ENCODE results near the gene CENPL. TPM values are rescaled to one million over a fixed set of nuclear protein-coding genes. Genes with fewer than 3 reads are reported as not detected.

CENPL gene, protein sequence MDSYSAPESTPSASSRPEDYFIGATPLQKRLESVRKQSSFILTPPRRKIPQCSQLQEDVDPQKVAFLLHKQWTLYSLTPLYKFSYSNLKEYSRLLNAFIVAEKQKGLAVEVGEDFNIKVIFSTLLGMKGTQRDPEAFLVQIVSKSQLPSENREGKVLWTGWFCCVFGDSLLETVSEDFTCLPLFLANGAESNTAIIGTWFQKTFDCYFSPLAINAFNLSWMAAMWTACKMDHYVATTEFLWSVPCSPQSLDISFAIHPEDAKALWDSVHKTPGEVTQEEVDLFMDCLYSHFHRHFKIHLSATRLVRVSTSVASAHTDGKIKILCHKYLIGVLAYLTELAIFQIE
- total RNA-seq, result 5.6 and 6.5 TPM in 2 replicates

DNA sequence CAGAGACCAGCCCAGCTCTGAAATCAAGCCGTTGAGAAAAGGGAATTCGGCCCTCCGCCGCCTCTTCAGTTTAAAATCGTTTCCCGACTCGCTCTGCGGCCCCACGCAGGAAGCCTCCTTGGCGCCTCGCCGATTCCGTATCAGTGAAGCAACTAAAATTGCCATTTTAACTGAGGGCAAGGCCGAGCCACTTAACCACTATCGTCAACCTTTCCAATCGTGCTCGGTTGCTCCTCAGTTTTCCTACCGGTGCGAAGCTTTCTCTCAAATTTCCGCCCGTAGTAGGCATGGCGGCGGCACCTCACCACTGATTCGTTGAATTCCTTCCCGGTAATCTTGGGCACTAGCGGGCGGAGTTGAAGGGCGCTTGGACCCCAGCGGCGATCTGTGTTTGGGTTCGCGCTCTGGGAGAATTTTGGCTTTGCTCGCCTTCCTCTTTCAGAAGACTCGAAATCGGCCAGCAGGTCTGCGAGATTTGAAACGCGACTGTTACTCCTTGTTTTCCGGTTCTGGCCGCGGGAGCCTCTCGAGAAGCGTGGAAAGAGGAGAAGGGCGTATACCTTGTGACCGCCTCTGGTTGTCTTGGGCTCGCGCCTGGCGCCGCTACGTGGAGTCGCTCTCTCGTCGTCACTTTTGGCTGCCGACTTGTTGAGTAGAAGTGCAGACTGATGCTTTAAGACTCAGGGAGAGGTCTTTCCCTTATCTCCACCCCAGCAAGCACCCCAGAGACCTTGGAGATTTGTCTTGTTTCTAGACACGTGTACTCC is at the start of gene CENPL, which contains the start of gene DARS2:
Gene CENPL, minus strand, starts transcription at position 569 of the 767 bp plus-strand sequence. CDS start 13,584 bp downstream, outside the sequence.
Gene DARS2, plus strand, starts transcription at position 359 of the 767 bp plus-strand sequence. CDS start 557 bp downstream, outside the sequence.

DNA sequence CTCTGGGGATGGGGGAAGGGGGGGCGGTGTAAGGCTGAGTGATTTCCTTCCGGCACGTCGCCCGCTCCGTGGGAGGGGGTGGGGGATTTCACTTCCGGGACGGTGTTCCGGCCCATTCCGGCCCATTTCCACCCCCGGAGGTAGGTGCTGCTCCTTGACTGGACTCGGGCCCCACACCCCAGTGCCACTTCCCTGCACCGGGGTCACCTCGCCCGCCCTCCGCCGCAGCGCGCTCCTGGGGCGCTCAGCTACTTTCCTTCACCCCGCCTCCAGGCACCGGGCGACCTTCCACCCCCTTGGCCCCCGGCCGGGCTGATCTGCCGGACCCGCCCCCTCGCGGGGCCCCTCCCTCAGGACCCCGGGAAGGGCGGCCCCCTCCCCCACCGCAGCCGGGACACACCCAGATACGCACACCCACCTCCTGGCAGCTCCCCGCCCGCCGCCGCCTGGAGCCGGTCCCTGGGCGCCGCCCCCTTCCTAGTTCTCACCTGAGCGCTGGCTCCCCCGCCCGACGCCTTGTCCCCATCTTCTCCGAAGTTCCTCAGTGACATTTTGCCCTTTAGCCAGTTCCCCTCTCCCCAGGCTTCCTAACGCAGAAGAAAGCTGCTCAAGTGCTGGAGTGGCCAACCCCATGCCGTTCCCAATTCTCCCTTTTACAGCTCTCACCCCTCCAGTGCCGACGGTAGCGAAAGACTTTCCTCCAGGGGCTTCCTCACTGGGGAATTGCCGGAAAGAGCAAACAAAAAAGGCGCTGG is 43.8 kb upstream of the CENPL start, which contains the start of gene ZBTB37:
Gene ZBTB37, plus strand, starts transcription at position 115 of the 755 bp plus-strand sequence. CDS start 1,846 bp downstream, outside the sequence.

DNA sequence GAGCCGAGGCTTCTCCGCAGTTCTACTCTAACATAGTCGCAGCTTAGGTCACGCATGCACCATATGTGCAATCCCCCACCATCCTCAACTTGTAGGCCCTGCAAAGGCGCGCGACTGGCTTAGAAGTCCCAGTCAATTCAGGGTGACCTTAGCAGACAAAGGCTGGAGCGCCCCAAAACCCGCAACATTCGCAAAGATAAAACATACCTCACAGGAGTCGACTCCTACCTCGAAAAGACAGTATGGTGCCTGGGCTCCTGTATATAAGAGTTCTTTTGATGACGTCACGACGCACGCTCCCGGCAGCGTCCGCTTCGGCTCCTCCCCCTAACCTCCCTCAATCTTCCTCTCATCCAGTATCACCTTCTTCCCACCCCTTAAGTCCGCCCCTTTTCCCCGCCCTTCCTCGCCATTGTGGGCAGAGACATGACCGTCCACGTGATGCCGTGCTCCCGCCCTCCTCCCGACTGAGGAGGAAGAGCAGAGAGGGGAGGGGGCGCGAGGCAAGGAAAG is 43.1 kb upstream of the CENPL start, which contains the start of gene GAS5:
Gene GAS5, minus strand, starts transcription at position 237 of the 513 bp plus-strand sequence.

Other genes with a start within 250 kb of the CENPL start
- under 0.01 TPM in 1 of 2 replicates, not detected in the other for gene SLC9C2, start 221.8 kb downstream of the CENPL start, total RNA-seq
- not detected in 2 replicates for gene TEX50, start 189.5 kb downstream of the CENPL start, total RNA-seq
- 0.28 TPM in 1 of 2 replicates, not detected in the other for gene ANKRD45, start 155.0 kb downstream of the CENPL start, total RNA-seq
- gene KLHL20, start 109.9 kb downstream of the CENPL start, total RNA-seq, result 42.0 and 52.3 TPM in 2 replicates
- 21.9 and 24.0 TPM in 2 replicates for gene DARS2, start 210 bp downstream of the CENPL start, total RNA-seq
- gene GAS5, start 43.1 kb upstream of the CENPL start, total RNA-seq, result 576 and 1,864 TPM in 2 replicates
- gene ZBTB37, start 43.5 kb upstream of the CENPL start, total RNA-seq, result 3.8 and 5.8 TPM in 2 replicates
- 0.21 TPM in 1 of 2 replicates, not detected in the other for gene SERPINC1, start 92.4 kb upstream of the CENPL start, total RNA-seq
- 10.9 and 27.7 TPM in 2 replicates for gene RC3H1, start 197.5 kb upstream of the CENPL start, total RNA-seq

Measured in nasal cavity respiratory epithelium epithelial cell of viscerocranial mucosa (primary cell).